ENCODE data around the gene IL17B. TPM values are rescaled to one million over a fixed set of nuclear protein-coding genes. Genes with fewer than 3 reads are reported as not detected.

The IL17B gene
- total and polyA plus RNA-seq, 7 donors = 0.82 to 9.6 (median 4.8) TPM; not detected in 2

- no peak for DNase-seq
- TF ChIP-seq EP300 (IDR thresholded peaks at IDR 0.05) (no peak), CTCF (IDR thresholded peaks at IDR 0.05) (no peak), POLR2AphosphoS5 (IDR thresholded peaks at IDR 0.05) (no peak), POLR2A (IDR thresholded peaks at IDR 0.05) (no peak)
- Histone ChIP-seq H3K4me1 (peaks cover 0 to 53% (median 51%) of the 10 kb centered on the region in 4 donors), H3K36me3 (no peaks in the 10 kb centered on the region), H3K27me3 (no peaks in the 10 kb centered on the region), H3K27ac (peak overlapping the region; percentile 93 to 99 (median 98)), H3K4me3 (peak overlapping the region in 1 of 4 donors; percentile 5), H3K9me3 (no peaks in the 10 kb centered on the region)
- 68 to 74% methylated on average over 5 of the region's 5 CpGs for WGBS, 2 donors
- intact Hi-C loops (cut with DNase I) = no loop called here
Observed at GRCh38 chr5:149378241-149378820, 761 bp downstream of the IL17B start.

- no peaks in the 10 kb centered on the region for H3K9me3 ChIP-seq
- TF ChIP-seq CTCF (IDR thresholded peaks at IDR 0.05) (no peak), POLR2A (IDR thresholded peaks at IDR 0.05) (no peak), EP300 (IDR thresholded peaks at IDR 0.05) (no peak), POLR2AphosphoS5 (IDR thresholded peaks at IDR 0.05) (no peak)
- no peaks in the 10 kb centered on the region for H3K36me3 ChIP-seq
- WGBS, 2 donors = 93 to 94% methylated on average over 7 of the region's 7 CpGs
- no peaks in the 10 kb centered on the region for H3K27me3 ChIP-seq
- no peak overlapping the region for H3K4me3 ChIP-seq
- no peak for DNase-seq
- peak overlapping the region in 1 of 4 donors; percentile 99 for H3K27ac ChIP-seq
- intact Hi-C loops (cut with DNase I) = no loop called here
- H3K4me1 ChIP-seq = peaks cover 0 to 52% (median 46%) of the 10 kb centered on the region in 4 donors
Observed at GRCh38 chr5:149376711-149377447, 2.2 kb downstream of the IL17B start.

GRCh38 chr5:149376104-149376503 lies 3.0 kb downstream of the IL17B start:
- H3K9me3 ChIP-seq = no peaks in the 10 kb centered on the region
- TF ChIP-seq POLR2AphosphoS5 (IDR thresholded peaks at IDR 0.05) (no peak), CTCF (IDR thresholded peaks at IDR 0.05) (no peak), POLR2A (IDR thresholded peaks at IDR 0.05) (no peak), EP300 (IDR thresholded peaks at IDR 0.05) (no peak)
- H3K4me3 ChIP-seq = no peak overlapping the region
- intact Hi-C loops (cut with DNase I) = no loop called here
- WGBS, 2 donors = 96 to 97% methylated on average over 12 of the region's 12 CpGs
- DNase-seq = no peak
- no peaks in the 10 kb centered on the region for H3K36me3 ChIP-seq
- no peak overlapping the region for H3K27ac ChIP-seq
- H3K4me1 ChIP-seq = peaks cover 0 to 53% (median 47%) of the 10 kb centered on the region in 4 donors
- no peaks in the 10 kb centered on the region for H3K27me3 ChIP-seq

GRCh38 chr5:149375434-149375833 lies 3.7 kb downstream of the IL17B start:
- no peak for TF ChIP-seq CTCF (IDR thresholded peaks at IDR 0.05)
- no peak for TF ChIP-seq POLR2AphosphoS5 (IDR thresholded peaks at IDR 0.05)
- no peak for TF ChIP-seq EP300 (IDR thresholded peaks at IDR 0.05)
- no peak for TF ChIP-seq POLR2A (IDR thresholded peaks at IDR 0.05)
- Histone ChIP-seq H3K27me3 (no peaks in the 10 kb centered on the region), H3K4me1 (peaks cover 0 to 55% (median 47%) of the 10 kb centered on the region in 4 donors), H3K36me3 (no peaks in the 10 kb centered on the region), H3K9me3 (no peaks in the 10 kb centered on the region), H3K4me3 (no peak overlapping the region), H3K27ac (peak overlapping the region in 1 of 4 donors; percentile 6)
- DNase-seq = no peak
- intact Hi-C loops (cut with DNase I) = no loop called here
- 91 to 93% methylated on average over 6 of the region's 6 CpGs for WGBS, 2 donors
